HG02870 (cell line): ENCODE data around the gene FUT4.
"Not testable (repeated sequence)": the region's sequence is repeated elsewhere in the genome, so short reads cannot be mapped to it uniquely, and the experiment has no call there.

Experiments
- ATAC-seq: cut with Tn5 transposase; IDR thresholded peaks from one replicate; pipeline ENCODE4 v1.9.1; 2021; ENCODE audit warnings: mild to moderate bottlenecking, moderate library complexity; ENCODE audit not compliant: unreplicated experiment

The FUT4 gene

GRCh38 chr11:94533206-94533605 is 10.5 kb upstream of the FUT4 start:
- no peak for ATAC-seq

GRCh38 chr11:94533696-94534630 is 9.8 kb upstream of the FUT4 start:
- ATAC-seq = no peak

GRCh38 chr11:94536386-94536785 is 7.3 kb upstream of the FUT4 start:
- no peak for ATAC-seq

- ATAC-seq = no peak
Observed at GRCh38 chr11:94537031-94537600, 6.6 kb upstream of the FUT4 start.

- no peak for ATAC-seq
Observed at GRCh38 chr11:94539420-94539819, 4.3 kb upstream of the FUT4 start.

- ATAC-seq = no peak
Observed at GRCh38 chr11:94544646-94545263, 1.0 kb downstream of the FUT4 start.

- ATAC-seq = no peak
Observed at GRCh38 chr11:94545264-94546161, 1.8 kb downstream of the FUT4 start.

GRCh38 chr11:94546162-94546470 is 2.4 kb downstream of the FUT4 start:
- no peak for ATAC-seq

- ATAC-seq = no peak
Observed at GRCh38 chr11:94546886-94547285, 3.2 kb downstream of the FUT4 start.

GRCh38 chr11:94549146-94549545 is 5.4 kb downstream of the FUT4 start:
- ATAC-seq = no peak

- peak; percentile 68 for ATAC-seq
Observed at GRCh38 chr11:94550513-94550912, 6.8 kb downstream of the FUT4 start.

GRCh38 chr11:94553938-94554337 is 10.2 kb downstream of the FUT4 start:
- ATAC-seq = no peak

GRCh38 chr11:94555752-94556329 is 12.1 kb downstream of the FUT4 start:
- ATAC-seq = not testable (repeated sequence)

- no peak for ATAC-seq
Observed at GRCh38 chr11:94557421-94557820, 13.7 kb downstream of the FUT4 start.

GRCh38 chr11:94557992-94558391 is 14.3 kb downstream of the FUT4 start:
- ATAC-seq = no peak

- no peak for ATAC-seq
Observed at GRCh38 chr11:94558468-94558867, 14.7 kb downstream of the FUT4 start.

GRCh38 chr11:94558932-94559331 is 15.2 kb downstream of the FUT4 start:
- ATAC-seq = no peak

- no peak for ATAC-seq
Observed at GRCh38 chr11:94559361-94559760, 15.6 kb downstream of the FUT4 start.

GRCh38 chr11:94560834-94561233 is 17.1 kb downstream of the FUT4 start:
- no peak for ATAC-seq

GRCh38 chr11:94563176-94563847 is 19.6 kb downstream of the FUT4 start:
- ATAC-seq = no peak
